ENCODE data around the gene KCNK13. TPM values are rescaled to one million over a fixed set of nuclear protein-coding genes. Genes with fewer than 3 reads are reported as not detected.
"Not testable (repeated sequence)": the region's sequence is repeated elsewhere in the genome, so short reads cannot be mapped to it uniquely, and the experiment has no call there.

Gene KCNK13
- total RNA-seq, 1 donor, result not detected

GRCh38 chr14:90184571-90185266, 122.9 kb downstream of the KCNK13 start:
- no peak overlapping the region for H3K4me3 ChIP-seq (ENCODE audit: low read depth, low read length)
- DNase-seq (ENCODE audit: low read depth), result no peak
- no peak for TF ChIP-seq CTCF (IDR thresholded peaks at IDR 0.05; ENCODE audit: insufficient read depth, low read depth, low read length)

GRCh38 chr14:90188588-90188987, 126.8 kb downstream of the KCNK13 start:
- no peak for TF ChIP-seq CTCF (IDR thresholded peaks at IDR 0.05; ENCODE audit: insufficient read depth, low read depth, low read length)
- DNase-seq (ENCODE audit: low read depth), result no peak
- H3K4me3 ChIP-seq (ENCODE audit: low read depth, low read length), result no peak overlapping the region

- H3K4me3 ChIP-seq (ENCODE audit: low read depth, low read length), result no peak overlapping the region
- no peak for TF ChIP-seq CTCF (IDR thresholded peaks at IDR 0.05; ENCODE audit: insufficient read depth, low read depth, low read length)
- no peak for DNase-seq (ENCODE audit: low read depth)
Measured at GRCh38 chr14:90191154-90191553, 129.4 kb downstream of the KCNK13 start.

GRCh38 chr14:90191585-90191984, 129.8 kb downstream of the KCNK13 start:
- no peak for TF ChIP-seq CTCF (IDR thresholded peaks at IDR 0.05; ENCODE audit: insufficient read depth, low read depth, low read length)
- DNase-seq (ENCODE audit: low read depth), result no peak
- H3K4me3 ChIP-seq (ENCODE audit: low read depth, low read length), result no peak overlapping the region

- no peak overlapping the region for H3K4me3 ChIP-seq (ENCODE audit: low read depth, low read length)
- DNase-seq (ENCODE audit: low read depth), result no peak
- peak; percentile 18 for TF ChIP-seq CTCF (IDR thresholded peaks at IDR 0.05; ENCODE audit: insufficient read depth, low read depth, low read length)
Measured at GRCh38 chr14:90193925-90194324, 132.1 kb downstream of the KCNK13 start.

- no peak for TF ChIP-seq CTCF (IDR thresholded peaks at IDR 0.05; ENCODE audit: insufficient read depth, low read depth, low read length)
- no peak overlapping the region for H3K4me3 ChIP-seq (ENCODE audit: low read depth, low read length)
- DNase-seq (ENCODE audit: low read depth), result no peak
Measured at GRCh38 chr14:90194706-90195105, 132.9 kb downstream of the KCNK13 start.

- no peak overlapping the region for H3K4me3 ChIP-seq (ENCODE audit: low read depth, low read length)
- DNase-seq (ENCODE audit: low read depth), result no peak
- no peak for TF ChIP-seq CTCF (IDR thresholded peaks at IDR 0.05; ENCODE audit: insufficient read depth, low read depth, low read length)
Measured at GRCh38 chr14:90198541-90199060, 136.8 kb downstream of the KCNK13 start.

GRCh38 chr14:90200546-90200945, 138.8 kb downstream of the KCNK13 start:
- not testable (repeated sequence) for H3K4me3 ChIP-seq (ENCODE audit: low read depth, low read length)

More at GRCh38 chr14:90200546-90200945, 138.8 kb downstream of the KCNK13 start:
- not testable (repeated sequence) for DNase-seq (ENCODE audit: low read depth)

Measured in fibroblast of villous mesenchyme (primary cell).